GM12872 (cell line): ENCODE measurements around the gene CALM1.

ENCODE experiments used
- CTCF ChIP-seq: IDR thresholded peaks from 3 replicates; pipeline ENCODE4 v1.5.1; 2011; ENCODE audit warnings: low read depth, mild to moderate bottlenecking, low read length, moderate library complexity; ENCODE audit not compliant: insufficient read depth

Gene CALM1

GRCh38 chr14:90452366-90452765 is 55.5 kb downstream of the CALM1 start:
- no peak for TF ChIP-seq CTCF

GRCh38 chr14:90453401-90453951 is 56.6 kb downstream of the CALM1 start:
- TF ChIP-seq CTCF, result no peak

- no peak for TF ChIP-seq CTCF
Measured at GRCh38 chr14:90454041-90455000, 57.5 kb downstream of the CALM1 start.

GRCh38 chr14:90455100-90455571 is 58.3 kb downstream of the CALM1 start:
- no peak for TF ChIP-seq CTCF

GRCh38 chr14:90456551-90456950 is 59.7 kb downstream of the CALM1 start:
- TF ChIP-seq CTCF, result no peak

GRCh38 chr14:90457186-90457585 is 60.4 kb downstream of the CALM1 start:
- TF ChIP-seq CTCF, result no peak
